HepG2 (cell line): ENCODE measurements around the gene SH3GL2. TPM values are rescaled to one million over a fixed set of nuclear protein-coding genes. Genes with fewer than 3 reads are reported as not detected.

Experiments used
- ATAC-seq: fragments of 200-7000 bp; cut with Tn5 transposase; 3 replicates; pipeline ENCODE4 v1.9.1; 2020; ENCODE audit warnings: mild to moderate bottlenecking, moderate library complexity
- BruUV-seq: library from RNA; stranded (reverse); fragments of 400-500 nt; replicated peaks from 2 replicates; lab custom pipeline; 2021; lab: Mats Ljungman, UMichigan
- CTCF ChIA-PET: fragments of 300-600 bp; formaldehyde crosslinking; extraction: SDS; loops from one replicate; lab custom pipeline; 2021; ENCODE audit warnings: low total read pairs, inconsistent platforms, low intra/inter-chr PET ratio; lab: Yijun Ruan, JAX
- POLR2A ChIA-PET: fragments of 350-600 bp; sonication (Branson Sonifier 250); formaldehyde crosslinking; loops from one replicate; lab custom pipeline; 2020; ENCODE audit warnings: antibody characterized with exemption, inconsistent platforms; lab: Yijun Ruan, JAX
- DNase-seq: peaks from one replicate; pipeline ENCODE4 v3.0.0-alpha.2; 2015; ENCODE audit warnings: low spot score
- FAIRE-seq: peaks from 3 replicates; lab custom pipeline; 2011; peaks lifted over from hg19 to GRCh38; lab: Jason Lieb, UNC
- H2AFZ ChIP-seq: one replicate; pipeline ENCODE4 v1.6.1; 2011; ENCODE audit warnings: low read length, inconsistent platforms
- H3K27ac ChIP-seq: fragments of 300-600 bp; 3 replicates; pipeline ENCODE4 v1.8.0; 2011; ENCODE audit warnings: mixed run types, mild to moderate bottlenecking, mixed read lengths, low read length, inconsistent platforms; ENCODE audit not compliant: insufficient read depth; ENCODE audit errors: extremely low read length
- H3K27me3 ChIP-seq, 2 experiments: fragments of 200-600 bp in 1 of 2; 2 replicates in 1 of 2; 3 replicates in 1 of 2; pipeline versions ENCODE4 v1.6.0 to v1.8.0; 2011; ENCODE audit warnings: low read length in 2 of 2, mild to moderate bottlenecking in 2 of 2, moderate library complexity in 2 of 2, inconsistent platforms in 1 of 2; ENCODE audit not compliant: insufficient read depth in 2 of 2, control insufficient read depth in 1 of 2
- H3K36me3 ChIP-seq, 2 experiments: fragments of 200-600 bp in 1 of 2; replicated peaks in 1 of 2; 2 replicates in 1 of 2; 3 replicates in 1 of 2; pipeline versions ENCODE4 v1.5.1 to v1.8.0; 2011; ENCODE audit warnings: low read length in 2 of 2, inconsistent platforms in 1 of 2; ENCODE audit not compliant: insufficient read depth in 2 of 2, control insufficient read depth in 1 of 2
- H3K4me1 ChIP-seq: 2 replicates; pipeline ENCODE4 v1.5.1; 2012; ENCODE audit warnings: low read length, inconsistent platforms; ENCODE audit not compliant: insufficient read depth
- H3K4me2 ChIP-seq: 2 replicates; pipeline ENCODE4 v1.6.0; 2011; ENCODE audit warnings: low read depth, low read length, inconsistent platforms
- H3K4me3 ChIP-seq, 3 experiments: fragments of 200-600 bp in 1 of 3; sonication (generic), shearing (Covaris generic) in 1 of 3; replicated peaks in 1 of 3; 2 replicates each; pipeline ENCODE4 v1.5.1; 2011 to 2016; ENCODE audit warnings: low read length in 3 of 3, inconsistent platforms in 2 of 3, low read depth in 2 of 3, mild to moderate bottlenecking in 2 of 3, control low read depth in 1 of 3, mixed read lengths in 1 of 3; ENCODE audit not compliant: insufficient read depth in 1 of 3
- H3K79me2 ChIP-seq: one replicate; pipeline ENCODE4 v1.6.1; 2011; ENCODE audit warnings: low read length, inconsistent platforms; ENCODE audit not compliant: insufficient read depth
- H3K9ac ChIP-seq: 2 replicates; pipeline ENCODE4 v1.6.0; 2011; ENCODE audit warnings: mild to moderate bottlenecking, low read depth, low read length, inconsistent platforms; ENCODE audit not compliant: insufficient read depth
- H3K9me3 ChIP-seq: 2 replicates; pipeline ENCODE4 v1.5.1; 2012; ENCODE audit warnings: mild to moderate bottlenecking, low read length
- H4K20me1 ChIP-seq: 2 replicates; pipeline ENCODE4 v1.6.0; 2011; ENCODE audit warnings: inconsistent platforms, mild to moderate bottlenecking, low read length, moderate library complexity; ENCODE audit not compliant: insufficient read depth
- IRF1 ChIP-seq: sonication (generic); formaldehyde crosslinking; IDR thresholded peaks from 2 replicates; pipeline ENCODE4 v1.4.0; 2020; ENCODE audit warnings: low read depth, mild to moderate bottlenecking, missing genetic modification reagents
- NFKB2 ChIP-seq: sonication (generic); formaldehyde crosslinking; IDR thresholded peaks from 2 replicates; pipeline ENCODE4 v1.4.0; 2020; ENCODE audit warnings: missing genetic modification reagents, borderline replicate concordance
- NR2F6 ChIP-seq, 2 experiments: IDR thresholded peaks; 2 replicates each; pipeline ENCODE4 v1.6.1; 2016; ENCODE audit warnings: antibody characterized with exemption in 1 of 2, mild to moderate bottlenecking in 1 of 2
- RORA ChIP-seq: sonication (generic); formaldehyde crosslinking; IDR thresholded peaks from 2 replicates; pipeline ENCODE4 v1.5.0; 2020; ENCODE audit warnings: mild to moderate bottlenecking, missing genetic modification reagents, moderate library complexity
- SP2 ChIP-seq: sonication (generic); formaldehyde crosslinking; IDR thresholded peaks from 2 replicates; pipeline ENCODE4 v1.5.1; 2020; ENCODE audit warnings: mild to moderate bottlenecking, missing genetic modification reagents
- ZNF878 ChIP-seq: sonication (generic); formaldehyde crosslinking; IDR thresholded peaks from 2 replicates; pipeline ENCODE4 v1.8.1; 2023; ENCODE audit warnings: mild to moderate bottlenecking, missing genetic modification reagents, moderate library complexity
- ZSCAN12 ChIP-seq: sonication (generic); formaldehyde crosslinking; IDR thresholded peaks from 2 replicates; pipeline ENCODE4 v1.9.0; 2021; ENCODE audit warnings: mild to moderate bottlenecking, missing genetic modification reagents
- WGBS: methylation state at CpG from one replicate; pipeline ENCODE4 v1.1.6; 2017; ENCODE audit warnings: low lambda C conversion rate; 5-methylcytosine and 5-hydroxymethylcytosine counted together
- in situ Hi-C: cut with HindIII; loops from 2 replicates; pipeline ENCODE4 v1.10.0; 2017; ENCODE audit warnings: low pct_unique_long_range_greater_than_20kb; ENCODE audit not compliant: extremely low pct_ligation_motif_present
- intact Hi-C: fragments of 100-400 bp; cut with micrococcal nuclease; formaldehyde crosslinking; loops from one replicate; pipeline ENCODE4 v1.10.0; 2022; ENCODE audit not compliant: unreplicated experiment
- polyA plus RNA-seq, 8 experiments: library from polyadenylated mRNA; depleted of rRNA in 3 of 8; stranded (reverse) in 7 of 8; unstranded in 1 of 8; fragments of >200 nt; fragmentation: Illumina TruSeq in 4 of 8; extraction: Trizol in 4 of 8; gene quantifications; 2 replicates each; pipeline versions ENCODE4 v1.2.1 to v1.2.3, GENCODE V29; 2011 to 2016; ENCODE audit warnings: low read depth in 4 of 8, missing spikeins in 1 of 8, mixed read lengths in 1 of 8; ENCODE audit not compliant: insufficient read depth in 1 of 8
- total RNA-seq, 5 experiments: library from RNA; depleted of rRNA; stranded (reverse); fragments of >200 nt; fragmentation: Illumina TruSeq; extraction: Trizol; gene quantifications; 2 replicates each; pipeline ENCODE4 v1.2.3, GENCODE V29; 2016; ENCODE audit warnings: low read depth in 1 of 5
- TF ChIP-seq, protein P1 (sequence below): sonication (generic); formaldehyde crosslinking; IDR thresholded peaks from 2 replicates; pipeline ENCODE4 v1.5.1; 2020; ENCODE audit warnings: mild to moderate bottlenecking, missing genetic modification reagents

SH3GL2 gene
- total and polyA plus RNA-seq, 2 of the 13 experiments (the other 11 are each of a cell fraction or from before 2014, with no cell fraction given): 0.04 TPM; not detected in 1

DNA sequence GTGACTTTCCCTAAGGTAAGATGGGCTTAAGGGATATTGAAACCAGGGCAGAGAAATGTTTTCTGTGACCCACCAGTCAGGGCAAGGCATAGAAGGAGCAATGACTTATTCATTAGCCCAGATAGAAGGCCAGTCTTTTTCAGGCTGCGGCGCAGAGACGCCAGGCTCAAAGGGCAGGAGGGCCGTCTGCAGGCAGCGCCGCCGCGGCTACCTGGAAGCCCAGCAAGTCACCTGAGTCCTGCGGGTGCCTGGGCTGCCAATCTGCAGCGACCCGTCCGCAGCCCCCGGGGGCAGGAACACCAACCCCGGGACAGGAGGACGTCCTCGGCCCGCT is 322 bp upstream of the SH3GL2 start:
- BruUV-seq: no TSS peak
- FAIRE-seq (no peak), ATAC-seq (peak; percentile 51), DNase-seq (no peak)
- 0% methylated on average over 1 of the region's 17 CpGs for WGBS
- Histone ChIP-seq H3K4me3 (no peak overlapping the region), H3K79me2 (no peaks in the 10 kb centered on the region), H3K9me3 (no peaks in the 10 kb centered on the region), H3K36me3 (no peaks in the 10 kb centered on the region), H3K9ac (no peak overlapping the region), H2AFZ (no peak overlapping the region), H3K27ac (no peak overlapping the region), H3K27me3 (peaks cover 2 to 19% of the 10 kb centered on the region in 2 experiments; a peak in 3 of 5 replicates), H4K20me1 (no peaks in the 10 kb centered on the region), H3K4me1 (no peaks in the 10 kb centered on the region), H3K4me2 (0 out of 2 replicates have a peak overlapping the region, but pooled peaks have one; percentile 3)
- intact Hi-C loops (no loop called here), in situ Hi-C loops (no loop called here)
- ChIA-PET POLR2A (no interaction called here), CTCF (no interaction called here)
- TF ChIP-seq ZSCAN12 (no peak), IRF1 (CRISPR knock-in tag) (no peak)

DNA sequence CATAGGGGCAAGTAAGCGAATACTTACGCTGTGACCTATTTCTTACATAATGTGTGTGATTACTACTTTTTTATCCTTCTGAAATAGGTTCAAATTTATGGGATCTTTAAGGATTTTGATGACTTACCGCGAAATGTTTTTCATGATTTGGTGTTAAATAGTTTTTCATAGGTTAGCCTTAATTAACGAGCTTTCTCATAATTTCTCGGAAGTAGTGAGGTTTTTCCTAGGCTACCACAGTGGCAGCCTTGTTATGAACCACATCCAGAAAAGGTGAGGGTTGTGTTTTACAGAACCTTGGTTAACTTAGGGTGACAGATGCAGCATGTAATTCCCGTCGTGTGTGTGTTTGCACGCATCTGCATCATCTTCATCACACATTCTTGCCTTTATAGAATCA is 1.3 kb downstream of the SH3GL2 start:
- ChIA-PET POLR2A (no interaction called here), CTCF (no interaction called here)
- H3K36me3 ChIP-seq: no peaks in the 10 kb centered on the region
- no peak for DNase-seq
- H3K27me3 ChIP-seq: peaks cover 2 to 19% of the 10 kb centered on the region in 2 experiments; a peak in 3 of 5 replicates
- WGBS: 48% methylated on average over 9 of the region's 9 CpGs
- no peak overlapping the region for H2AFZ ChIP-seq
- H3K9ac ChIP-seq: no peak overlapping the region
- TF ChIP-seq, protein P1, sequence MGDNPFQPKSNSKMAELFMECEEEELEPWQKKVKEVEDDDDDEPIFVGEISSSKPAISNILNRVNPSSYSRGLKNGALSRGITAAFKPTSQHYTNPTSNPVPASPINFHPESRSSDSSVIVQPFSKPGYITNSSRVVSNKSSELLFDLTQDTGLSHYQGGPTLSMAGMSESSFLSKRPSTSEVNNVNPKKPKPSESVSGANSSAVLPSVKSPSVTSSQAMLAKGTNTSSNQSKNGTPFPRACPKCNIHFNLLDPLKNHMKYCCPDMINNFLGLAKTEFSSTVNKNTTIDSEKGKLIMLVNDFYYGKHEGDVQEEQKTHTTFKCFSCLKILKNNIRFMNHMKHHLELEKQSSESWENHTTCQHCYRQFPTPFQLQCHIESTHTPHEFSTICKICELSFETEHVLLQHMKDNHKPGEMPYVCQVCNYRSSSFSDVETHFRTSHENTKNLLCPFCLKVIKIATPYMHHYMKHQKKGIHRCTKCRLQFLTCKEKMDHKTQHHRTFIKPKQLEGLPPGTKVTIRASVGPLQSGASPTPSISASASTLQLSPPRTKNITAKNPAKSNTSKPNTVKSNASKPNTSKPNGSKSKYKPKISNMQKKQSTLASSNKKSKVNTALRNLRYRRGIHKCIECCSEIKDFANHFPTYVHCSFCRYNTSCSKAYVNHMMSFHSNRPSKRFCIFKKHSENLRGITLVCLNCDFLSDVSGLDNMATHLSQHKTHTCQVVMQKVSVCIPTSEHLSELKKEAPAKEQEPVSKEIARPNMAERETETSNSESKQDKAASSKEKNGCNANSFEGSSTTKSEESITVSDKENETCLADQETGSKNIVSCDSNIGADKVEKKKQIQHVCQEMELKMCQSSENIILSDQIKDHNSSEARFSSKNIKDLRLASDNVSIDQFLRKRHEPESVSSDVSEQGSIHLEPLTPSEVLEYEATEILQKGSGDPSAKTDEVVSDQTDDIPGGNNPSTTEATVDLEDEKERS: no peak
- TF ChIP-seq ZNF878 (CRISPR knock-in tag) (no peak), SP2 (no peak), NFKB2 (no peak), RORA (CRISPR knock-in tag) (no peak), NR2F6 (IDR thresholded peaks at IDR 0.05) (no peak), NR2F6 (CRISPR knock-in tag; IDR thresholded peaks at IDR 0.05) (no peak)
- H3K4me2 ChIP-seq: no peak overlapping the region
- H3K79me2 ChIP-seq: no peaks in the 10 kb centered on the region
- ATAC-seq: no peak
- no peak overlapping the region for H3K4me3 ChIP-seq
- FAIRE-seq: no peak
- intact Hi-C loops (no loop called here), in situ Hi-C loops (no loop called here)
- no peaks in the 10 kb centered on the region for H4K20me1 ChIP-seq
- no peak overlapping the region for H3K27ac ChIP-seq
- BruUV-seq: no TSS peak
- H3K9me3 ChIP-seq: no peaks in the 10 kb centered on the region
- no peaks in the 10 kb centered on the region for H3K4me1 ChIP-seq
